Cardiac muscle cell (in vitro differentiated cells and primary cell): ENCODE results near the gene MRPL20. TPM values are rescaled to one million over a fixed set of nuclear protein-coding genes. Genes with fewer than 3 reads are reported as not detected.

Experiments used
- DNase-seq, 2 donors: peaks; one replicate each; pipeline versions ENCODE4 v3.0.0 to v3.0.0-alpha.2; 2010 to 2017; ENCODE audit warnings: low read depth in 1 of 2, low spot score in 1 of 2
- H3K27ac ChIP-seq: fragments of 200-600 bp; sonication (generic); 2 replicates; pipeline ENCODE4 v1.5.1; 2016
- H3K27me3 ChIP-seq: fragments of 200-600 bp; sonication (generic); 2 replicates; pipeline ENCODE4 v1.6.0; 2016; ENCODE audit warnings: control low read depth
- H3K36me3 ChIP-seq: fragments of 200-600 bp; sonication (generic); 2 replicates; pipeline ENCODE4 v1.5.1; 2016; ENCODE audit warnings: control low read depth
- H3K4me1 ChIP-seq: fragments of 200-600 bp; sonication (generic); 2 replicates; pipeline ENCODE4 v1.8.1; 2017; ENCODE audit warnings: low read depth, mild to moderate bottlenecking, mixed run types
- H3K4me3 ChIP-seq: fragments of 200-600 bp; sonication (generic); 2 replicates; pipeline ENCODE4 v1.5.1; 2016; ENCODE audit warnings: mild to moderate bottlenecking
- H3K9me3 ChIP-seq: fragments of 200-600 bp; sonication (generic); 2 replicates; pipeline ENCODE4 v1.5.1; 2017; ENCODE audit warnings: low read depth, mild to moderate bottlenecking, control low read depth
- polyA plus RNA-seq: library from polyadenylated mRNA; unstranded; fragments of >200 nt; fragmentation: Nextera tagmentation; extraction: Ambion mirVana; gene quantifications from 2 replicates; pipeline ENCODE4 v1.2.1, GENCODE V29; 2016
- total RNA-seq: library from RNA; depleted of rRNA; stranded (reverse); fragments of >200 nt; gene quantifications from 2 replicates; pipeline ENCODE4 v1.2.3, GENCODE V29; 2016
- TF ChIP-seq, protein P1 (sequence below): IDR thresholded peaks from 2 replicates; pipeline ENCODE4 v1.5.1; 2012; ENCODE audit warnings: low read depth, mild to moderate bottlenecking, low read length

The MRPL20 gene
- total and polyA plus RNA-seq, 2 experiments from 2014 or later: 97.6 to 255 TPM

DNA sequence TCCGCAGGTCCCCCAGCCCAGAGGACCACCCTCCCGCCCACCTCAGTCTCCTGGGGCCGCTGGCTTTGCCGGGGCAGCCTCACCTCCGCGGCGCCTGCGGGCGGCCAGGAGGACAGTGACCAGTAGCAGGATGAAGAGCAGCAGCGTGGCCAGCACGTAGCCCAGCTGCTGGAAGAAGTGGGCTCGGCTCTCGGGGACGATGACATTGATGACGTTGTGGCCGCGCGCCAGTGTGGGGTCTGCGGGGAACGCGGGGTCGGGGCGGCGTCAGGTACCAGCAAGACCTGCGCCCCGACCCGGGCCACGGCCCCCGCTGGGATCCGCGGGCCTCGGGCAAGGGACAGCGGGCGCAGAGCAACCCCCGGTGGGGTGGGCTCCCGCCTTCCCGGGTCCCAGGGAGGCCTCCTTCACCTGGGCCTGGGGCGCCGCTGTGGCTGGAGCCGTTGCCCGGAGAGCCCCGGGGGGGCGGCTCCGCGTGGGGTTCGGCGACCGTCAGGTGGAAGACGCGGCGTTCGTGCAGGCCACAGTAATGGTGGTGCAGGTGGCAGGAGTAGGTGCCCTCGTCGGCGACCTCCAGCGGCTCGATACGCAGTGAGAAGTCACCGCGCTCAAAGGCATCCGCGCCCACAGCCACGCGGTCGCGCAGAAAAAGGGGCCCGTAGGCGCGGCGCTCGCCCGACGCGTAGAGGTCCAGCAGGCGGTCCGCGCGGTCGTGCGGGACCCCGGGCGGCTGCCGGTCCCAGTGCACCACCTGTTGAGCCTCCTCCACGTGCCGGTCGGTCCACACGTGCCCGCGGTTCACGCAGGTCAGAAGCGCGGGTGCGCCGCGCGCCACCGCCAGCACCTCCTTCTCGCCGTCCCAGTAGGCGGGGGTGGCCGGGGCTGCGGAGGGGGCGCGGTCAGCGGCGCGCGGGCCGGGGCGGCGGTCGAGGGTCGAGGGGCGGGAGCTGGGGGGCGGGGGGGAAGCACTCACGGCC lies 52.5 kb downstream of the MRPL20 start:
- Histone ChIP-seq H3K27ac (no peak overlapping the region), H3K36me3 (no peaks in the 10 kb centered on the region), H3K4me3 (peak overlapping the region; percentile 7), H3K9me3 (no peaks in the 10 kb centered on the region), H3K4me1 (peaks cover 25% of the 10 kb centered on the region), H3K27me3 (peaks cover 12% of the 10 kb centered on the region)
- DNase-seq: no peak
- TF ChIP-seq, protein P1, sequence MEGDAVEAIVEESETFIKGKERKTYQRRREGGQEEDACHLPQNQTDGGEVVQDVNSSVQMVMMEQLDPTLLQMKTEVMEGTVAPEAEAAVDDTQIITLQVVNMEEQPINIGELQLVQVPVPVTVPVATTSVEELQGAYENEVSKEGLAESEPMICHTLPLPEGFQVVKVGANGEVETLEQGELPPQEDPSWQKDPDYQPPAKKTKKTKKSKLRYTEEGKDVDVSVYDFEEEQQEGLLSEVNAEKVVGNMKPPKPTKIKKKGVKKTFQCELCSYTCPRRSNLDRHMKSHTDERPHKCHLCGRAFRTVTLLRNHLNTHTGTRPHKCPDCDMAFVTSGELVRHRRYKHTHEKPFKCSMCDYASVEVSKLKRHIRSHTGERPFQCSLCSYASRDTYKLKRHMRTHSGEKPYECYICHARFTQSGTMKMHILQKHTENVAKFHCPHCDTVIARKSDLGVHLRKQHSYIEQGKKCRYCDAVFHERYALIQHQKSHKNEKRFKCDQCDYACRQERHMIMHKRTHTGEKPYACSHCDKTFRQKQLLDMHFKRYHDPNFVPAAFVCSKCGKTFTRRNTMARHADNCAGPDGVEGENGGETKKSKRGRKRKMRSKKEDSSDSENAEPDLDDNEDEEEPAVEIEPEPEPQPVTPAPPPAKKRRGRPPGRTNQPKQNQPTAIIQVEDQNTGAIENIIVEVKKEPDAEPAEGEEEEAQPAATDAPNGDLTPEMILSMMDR: no peak

DNA sequence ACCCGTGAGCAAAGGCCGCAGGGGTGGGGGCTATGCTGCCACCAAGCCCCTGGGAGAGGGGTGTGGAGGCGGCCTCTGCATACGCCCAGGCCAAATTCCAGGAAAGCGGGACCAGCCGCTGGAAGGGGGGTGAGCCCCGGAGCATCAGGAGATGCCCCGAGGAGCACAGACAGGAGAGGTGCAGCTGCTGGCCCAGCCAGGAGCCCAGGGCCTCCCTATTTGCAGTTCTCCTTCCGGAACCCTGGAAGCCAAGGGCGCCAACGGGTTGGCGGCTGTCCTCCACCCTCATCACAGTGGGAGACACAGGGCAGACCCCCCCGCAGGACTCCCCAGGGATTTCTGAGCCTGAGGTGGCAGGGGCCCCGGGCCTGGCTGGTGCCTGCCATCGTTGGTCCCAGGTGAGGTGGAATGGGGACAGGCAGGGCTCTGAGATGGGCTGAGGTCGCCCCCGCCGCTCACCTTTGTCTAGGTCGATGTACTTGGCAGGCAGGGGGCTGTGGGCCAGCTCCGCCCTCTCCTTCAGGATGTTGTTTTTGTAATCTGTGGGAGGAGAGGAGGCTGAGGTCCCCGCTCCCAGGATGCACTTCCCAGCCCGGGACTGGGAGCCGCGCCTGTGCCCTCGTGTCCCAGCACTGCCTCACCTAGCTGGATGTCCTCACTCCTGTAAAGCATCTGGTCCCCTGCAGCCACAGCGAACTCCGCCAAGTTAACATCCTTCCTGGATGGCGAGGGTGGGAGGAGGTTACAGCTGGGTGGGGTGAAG lies 53.5 kb downstream of the MRPL20 start:
- H3K4me3 ChIP-seq: no peak overlapping the region
- TF ChIP-seq, protein P1: no peak
- no peak for DNase-seq
- no peaks in the 10 kb centered on the region for H3K9me3 ChIP-seq
- peaks cover 19% of the 10 kb centered on the region for H3K4me1 ChIP-seq
- H3K27me3 ChIP-seq: peaks cover 12% of the 10 kb centered on the region
- no peaks in the 10 kb centered on the region for H3K36me3 ChIP-seq
- no peak overlapping the region for H3K27ac ChIP-seq

DNA sequence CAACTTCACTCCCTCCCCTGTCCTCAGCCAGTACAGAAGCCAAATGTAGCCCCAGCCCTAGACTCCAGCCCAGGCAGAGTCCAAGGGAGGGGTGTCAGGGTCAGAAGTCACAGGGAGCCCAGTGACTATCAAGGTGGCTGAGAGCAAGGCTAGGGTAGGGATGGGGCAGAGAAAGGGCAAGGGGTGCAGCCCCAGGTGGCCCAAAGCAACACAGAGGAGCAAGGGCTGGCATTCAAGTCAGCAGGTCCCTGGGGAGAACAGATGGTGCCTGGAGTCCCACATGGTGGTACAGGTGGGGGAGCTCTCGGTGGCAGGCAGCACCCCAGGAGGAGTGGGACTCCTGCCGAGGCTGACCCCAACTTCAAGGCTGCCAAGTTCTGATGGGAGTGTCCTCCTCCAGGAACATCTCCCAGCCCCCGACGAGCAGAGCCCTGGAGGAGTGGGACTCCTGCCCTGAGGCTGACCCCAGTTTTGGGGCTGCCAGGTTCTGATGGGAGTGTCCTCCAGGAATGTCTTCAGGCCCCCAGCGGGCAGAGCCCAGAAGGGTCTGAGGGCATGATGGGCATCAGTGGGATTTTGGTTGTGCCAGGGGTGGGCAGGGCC lies 54.2 kb downstream of the MRPL20 start:
- Histone ChIP-seq H3K27ac (no peak overlapping the region), H3K4me3 (no peak overlapping the region)
- TF ChIP-seq, protein P1: no peak

More for the DNA sequence above, 54.2 kb downstream of the MRPL20 start:
- Histone ChIP-seq H3K9me3 (no peaks in the 10 kb centered on the region), H3K27me3 (peaks cover 12% of the 10 kb centered on the region), H3K4me1 (peaks cover 12% of the 10 kb centered on the region), H3K36me3 (no peaks in the 10 kb centered on the region)
- no peak for DNase-seq

Other genes starting within 250 kb of the MRPL20 start
- gene TTLL10, start 233.4 kb downstream of the MRPL20 start, total RNA-seq: not detected in 2 replicates
- gene TTLL10, start 233.4 kb downstream of the MRPL20 start, polyA plus RNA-seq: 0.31 TPM in 1 of 2 replicates, not detected in the other
- not detected in 2 replicates for gene TNFRSF18, start 200.7 kb downstream of the MRPL20 start, total RNA-seq
- gene TNFRSF18, start 200.7 kb downstream of the MRPL20 start, polyA plus RNA-seq: 0.39 and 0.74 TPM in 2 replicates
- 0.11 TPM in 1 of 2 replicates, not detected in the other for gene TNFRSF4, start 193.1 kb downstream of the MRPL20 start, total RNA-seq
- gene TNFRSF4, start 193.1 kb downstream of the MRPL20 start, polyA plus RNA-seq: 0.10 TPM in 1 of 2 replicates, not detected in the other
- gene SDF4, start 175.3 kb downstream of the MRPL20 start, total RNA-seq: 139 and 148 TPM in 2 replicates
- gene SDF4, start 175.3 kb downstream of the MRPL20 start, polyA plus RNA-seq: 172 and 180 TPM in 2 replicates
- 53.1 and 58.9 TPM in 2 replicates for gene B3GALT6, start 175.1 kb downstream of the MRPL20 start, total RNA-seq
- 56.8 and 69.5 TPM in 2 replicates for gene B3GALT6, start 175.1 kb downstream of the MRPL20 start, polyA plus RNA-seq
- gene C1QTNF12, start 160.6 kb downstream of the MRPL20 start, total RNA-seq: 1.5 TPM in 1 of 2 replicates, not detected in the other
- not detected in 2 replicates for gene C1QTNF12, start 160.6 kb downstream of the MRPL20 start, polyA plus RNA-seq
- 64.2 and 70.5 TPM in 2 replicates for gene UBE2J2, start 133.4 kb downstream of the MRPL20 start, total RNA-seq
- gene UBE2J2, start 133.4 kb downstream of the MRPL20 start, polyA plus RNA-seq: 87.3 and 93.1 TPM in 2 replicates
- gene SCNN1D, start 126.9 kb downstream of the MRPL20 start, total RNA-seq: 13.0 and 26.5 TPM in 2 replicates
- gene SCNN1D, start 126.9 kb downstream of the MRPL20 start, polyA plus RNA-seq: 7.5 and 11.0 TPM in 2 replicates
- 59.1 and 61.4 TPM in 2 replicates for gene ACAP3, start 99.4 kb downstream of the MRPL20 start, total RNA-seq
- gene ACAP3, start 99.4 kb downstream of the MRPL20 start, polyA plus RNA-seq: 45.7 and 63.6 TPM in 2 replicates
- 22.1 and 25.0 TPM in 2 replicates for gene PUSL1, start 98.7 kb downstream of the MRPL20 start, total RNA-seq
- 17.4 and 18.7 TPM in 2 replicates for gene PUSL1, start 98.7 kb downstream of the MRPL20 start, polyA plus RNA-seq
- 100.0 and 124 TPM in 2 replicates for gene INTS11, start 82.6 kb downstream of the MRPL20 start, total RNA-seq
- gene INTS11, start 82.6 kb downstream of the MRPL20 start, polyA plus RNA-seq: 75.8 and 86.4 TPM in 2 replicates
- 38.5 and 49.3 TPM in 2 replicates for gene CPTP, start 82.5 kb downstream of the MRPL20 start, total RNA-seq
- 33.7 and 38.0 TPM in 2 replicates for gene CPTP, start 82.5 kb downstream of the MRPL20 start, polyA plus RNA-seq
- 0.81 and 1.1 TPM in 2 replicates for gene TAS1R3, start 76.0 kb downstream of the MRPL20 start, total RNA-seq
- gene TAS1R3, start 76.0 kb downstream of the MRPL20 start, polyA plus RNA-seq: 0.32 and 0.70 TPM in 2 replicates
- gene DVL1, start 57.9 kb downstream of the MRPL20 start, total RNA-seq: 78.1 and 105 TPM in 2 replicates
- gene DVL1, start 57.9 kb downstream of the MRPL20 start, polyA plus RNA-seq: 29.1 and 49.2 TPM in 2 replicates
- 50.4 and 90.1 TPM in 2 replicates for gene MXRA8, start 48.7 kb downstream of the MRPL20 start, total RNA-seq
- gene MXRA8, start 48.7 kb downstream of the MRPL20 start, polyA plus RNA-seq: 42.2 and 58.8 TPM in 2 replicates
- gene AURKAIP1, start 32.1 kb downstream of the MRPL20 start, total RNA-seq: 235 and 301 TPM in 2 replicates
- gene AURKAIP1, start 32.1 kb downstream of the MRPL20 start, polyA plus RNA-seq: 252 and 305 TPM in 2 replicates
- gene CCNL2, start 8.0 kb downstream of the MRPL20 start, total RNA-seq: 183 and 230 TPM in 2 replicates
- 283 and 301 TPM in 2 replicates for gene CCNL2, start 8.0 kb downstream of the MRPL20 start, polyA plus RNA-seq
- 0.49 and 0.60 TPM in 2 replicates for gene ANKRD65, start 14.0 kb upstream of the MRPL20 start, total RNA-seq
- gene ANKRD65, start 14.0 kb upstream of the MRPL20 start, polyA plus RNA-seq: 0.32 and 2.0 TPM in 2 replicates
- gene VWA1, start 28.4 kb upstream of the MRPL20 start, total RNA-seq: 31.5 and 40.4 TPM in 2 replicates
- gene VWA1, start 28.4 kb upstream of the MRPL20 start, polyA plus RNA-seq: 31.5 and 48.1 TPM in 2 replicates
- 0.21 and 0.28 TPM in 2 replicates for gene ATAD3C, start 42.4 kb upstream of the MRPL20 start, total RNA-seq
- gene ATAD3C, start 42.4 kb upstream of the MRPL20 start, polyA plus RNA-seq: 0.49 and 0.53 TPM in 2 replicates
- 28.1 and 37.4 TPM in 2 replicates for gene ATAD3B, start 64.5 kb upstream of the MRPL20 start, total RNA-seq
- gene ATAD3B, start 64.5 kb upstream of the MRPL20 start, polyA plus RNA-seq: 25.8 and 30.2 TPM in 2 replicates
- 61.7 and 79.7 TPM in 2 replicates for gene ATAD3A, start 104.9 kb upstream of the MRPL20 start, total RNA-seq
- gene ATAD3A, start 104.9 kb upstream of the MRPL20 start, polyA plus RNA-seq: 74.8 and 77.9 TPM in 2 replicates
- gene TMEM240, start 133.3 kb upstream of the MRPL20 start, total RNA-seq: 8.1 and 26.0 TPM in 2 replicates
- gene TMEM240, start 133.3 kb upstream of the MRPL20 start, polyA plus RNA-seq: 6.2 and 10.4 TPM in 2 replicates
- 97.3 and 131 TPM in 2 replicates for gene SSU72, start 167.6 kb upstream of the MRPL20 start, total RNA-seq
- 172 and 202 TPM in 2 replicates for gene SSU72, start 167.6 kb upstream of the MRPL20 start, polyA plus RNA-seq
- 30.9 and 46.5 TPM in 2 replicates for gene FNDC10, start 192.8 kb upstream of the MRPL20 start, total RNA-seq
- 34.1 and 62.3 TPM in 2 replicates for gene FNDC10, start 192.8 kb upstream of the MRPL20 start, polyA plus RNA-seq
- gene MIB2, start 208.2 kb upstream of the MRPL20 start, total RNA-seq: 191 and 248 TPM in 2 replicates
- gene MIB2, start 208.2 kb upstream of the MRPL20 start, polyA plus RNA-seq: 160 and 168 TPM in 2 replicates
- gene MMP23B, start 224.9 kb upstream of the MRPL20 start, total RNA-seq: 23.6 and 30.0 TPM in 2 replicates
- 11.3 and 14.1 TPM in 2 replicates for gene MMP23B, start 224.9 kb upstream of the MRPL20 start, polyA plus RNA-seq